Panc1 (cell line): ENCODE measurements around the gene NSMF. TPM values are rescaled to one million over a fixed set of nuclear protein-coding genes. Genes with fewer than 3 reads are reported as not detected.
"Not testable (repeated sequence)": the region's sequence is repeated elsewhere in the genome, so short reads cannot be mapped to it uniquely, and the experiment has no call there.

ENCODE experiments used
- ATAC-seq: fragments of 200-7000 bp; cut with Tn5 transposase; 2 replicates; pipeline ENCODE4 v1.9.1; 2020; ENCODE audit warnings: mild to moderate bottlenecking, moderate library complexity
- BruUV-seq: library from RNA; stranded (reverse); fragments of 400-500 nt; replicated peaks from 2 replicates; lab custom pipeline; 2021; lab: Mats Ljungman, UMichigan
- CTCF ChIA-PET: fragments of 300-600 bp; sonication (Branson Sonifier 250); formaldehyde crosslinking; loops from one replicate; lab custom pipeline; 2022; ENCODE audit warnings: antibody characterized with exemption; lab: Charles Lee
- POLR2A ChIA-PET: fragments of 300-600 bp; sonication (Branson Sonifier 250); formaldehyde crosslinking; loops from one replicate; lab custom pipeline; 2022; ENCODE audit warnings: antibody characterized with exemption; lab: Charles Lee
- DNase-seq: peaks from one replicate; pipeline ENCODE4 v3.0.0-alpha.2; 2010; ENCODE audit warnings: low read depth, low spot score
- H3K27ac ChIP-seq: 2 replicates; pipeline ENCODE4 v1.5.1; 2011; ENCODE audit warnings: mild to moderate bottlenecking, low read length, inconsistent platforms
- H3K27me3 ChIP-seq: fragments of 200-500 bp; sonication (Bioruptor generic); 2 replicates; pipeline ENCODE4 v1.6.0; 2014; ENCODE audit warnings: low read length, inconsistent platforms; ENCODE audit not compliant: control insufficient read depth, insufficient read depth
- H3K36me3 ChIP-seq: fragments of 200-500 bp; sonication (Bioruptor generic); 2 replicates; pipeline ENCODE4 v1.5.1; 2014; ENCODE audit warnings: inconsistent platforms, mild to moderate bottlenecking, low read length, moderate library complexity; ENCODE audit not compliant: control insufficient read depth, insufficient read depth
- H3K4me1 ChIP-seq: 2 replicates; pipeline ENCODE4 v1.5.1; 2011; ENCODE audit warnings: inconsistent platforms, mild to moderate bottlenecking, low read length, moderate library complexity; ENCODE audit not compliant: control insufficient read depth, insufficient read depth
- H3K4me3 ChIP-seq, 2 experiments: 2 replicates each; pipeline ENCODE4 v1.5.1; 2011 to 2012; ENCODE audit warnings: low read depth in 2 of 2, low read length in 2 of 2, mild to moderate bottlenecking in 2 of 2, inconsistent platforms in 1 of 2, moderate library complexity in 1 of 2
- H3K9me3 ChIP-seq: fragments of 200-500 bp; sonication (Bioruptor generic); 2 replicates; pipeline ENCODE4 v1.5.1; 2014; ENCODE audit warnings: low read depth, mild to moderate bottlenecking, inconsistent platforms, low read length, moderate library complexity; ENCODE audit not compliant: control insufficient read depth, insufficient read depth
- POLR2AphosphoS5 ChIP-seq: IDR thresholded peaks from 2 replicates; pipeline ENCODE4 v1.6.1; 2012; ENCODE audit warnings: mild to moderate bottlenecking, low read depth, low read length, moderate library complexity
- SIN3A ChIP-seq: IDR thresholded peaks from 2 replicates; pipeline ENCODE4 v1.6.1; 2012; ENCODE audit warnings: low read depth, mild to moderate bottlenecking, low read length, moderate library complexity, borderline replicate concordance; ENCODE audit not compliant: insufficient read depth
- TCF7L2 ChIP-seq: IDR thresholded peaks from 2 replicates; pipeline ENCODE4 v1.6.1; 2011; ENCODE audit warnings: mild to moderate bottlenecking, low read depth, low read length, inconsistent platforms
- in situ Hi-C: cut with HindIII; loops from 2 replicates; pipeline ENCODE4 v1.10.0; 2016; ENCODE audit warnings: low sequenced_read_pairs, low pct_unique_long_range_greater_than_20kb
- intact Hi-C: fragments of 100-400 bp; cut with micrococcal nuclease; formaldehyde crosslinking; loops from one replicate; pipeline ENCODE4 v1.10.0; 2022; ENCODE audit not compliant: unreplicated experiment
- total RNA-seq: library from RNA; stranded (reverse); gene quantifications from one replicate; pipeline ENCODE4 v1.2.1, GENCODE V29; 2021; ENCODE audit not compliant: unreplicated experiment
- TF ChIP-seq, protein P1 (sequence below): fragments of 450-650 bp; IDR thresholded peaks from 2 replicates; pipeline ENCODE4 v1.5.1; 2017; ENCODE audit warnings: mild to moderate bottlenecking
- TF ChIP-seq, protein P2 (sequence below), 2 experiments: IDR thresholded peaks; 2 replicates each; pipeline ENCODE4 v1.6.1; 2011 to 2012; ENCODE audit warnings: low read depth in 2 of 2, control low read depth in 1 of 2, low read length in 1 of 2, mild to moderate bottlenecking in 1 of 2, moderate library complexity in 1 of 2; ENCODE audit not compliant: insufficient read depth in 1 of 2

Gene NSMF
- total RNA-seq, 1 experiment from 2014 or later: 40.0 TPM

DNA sequence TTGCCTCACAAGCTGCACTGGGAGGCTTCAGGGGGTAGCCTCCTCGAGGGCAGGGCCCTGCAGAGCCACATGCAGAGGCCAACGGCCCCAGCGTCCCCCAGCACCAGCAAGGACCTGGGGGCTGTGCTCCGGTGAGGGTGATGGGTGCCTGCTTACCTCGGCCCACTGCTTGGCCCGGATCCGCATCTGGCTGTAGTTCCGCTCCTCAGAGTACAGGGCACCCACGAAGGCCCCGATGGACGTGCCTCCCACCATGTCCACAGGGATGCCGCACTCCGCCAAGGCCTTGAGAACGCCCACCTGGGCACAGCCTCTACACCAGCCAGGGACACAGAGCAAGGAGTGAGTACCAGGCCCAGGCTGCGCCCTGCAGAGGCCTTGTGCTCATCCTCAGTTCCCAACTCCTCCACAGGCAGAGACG lies 8.0 kb upstream of the NSMF start:
- ATAC-seq (no peak), DNase-seq (no peak)
- no peaks in the 10 kb centered on the region for H3K27me3 ChIP-seq
- intact Hi-C loops (no loop called here), in situ Hi-C loops (no loop called here)
- no peak overlapping the region for H3K27ac ChIP-seq
- H3K4me1 ChIP-seq: no peaks in the 10 kb centered on the region
- no peak overlapping the region for H3K4me3 ChIP-seq
- no TSS peak for BruUV-seq
- ChIA-PET CTCF (no interaction called here), POLR2A (no interaction called here)
- no peaks in the 10 kb centered on the region for H3K9me3 ChIP-seq
- TF ChIP-seq, protein P1, sequence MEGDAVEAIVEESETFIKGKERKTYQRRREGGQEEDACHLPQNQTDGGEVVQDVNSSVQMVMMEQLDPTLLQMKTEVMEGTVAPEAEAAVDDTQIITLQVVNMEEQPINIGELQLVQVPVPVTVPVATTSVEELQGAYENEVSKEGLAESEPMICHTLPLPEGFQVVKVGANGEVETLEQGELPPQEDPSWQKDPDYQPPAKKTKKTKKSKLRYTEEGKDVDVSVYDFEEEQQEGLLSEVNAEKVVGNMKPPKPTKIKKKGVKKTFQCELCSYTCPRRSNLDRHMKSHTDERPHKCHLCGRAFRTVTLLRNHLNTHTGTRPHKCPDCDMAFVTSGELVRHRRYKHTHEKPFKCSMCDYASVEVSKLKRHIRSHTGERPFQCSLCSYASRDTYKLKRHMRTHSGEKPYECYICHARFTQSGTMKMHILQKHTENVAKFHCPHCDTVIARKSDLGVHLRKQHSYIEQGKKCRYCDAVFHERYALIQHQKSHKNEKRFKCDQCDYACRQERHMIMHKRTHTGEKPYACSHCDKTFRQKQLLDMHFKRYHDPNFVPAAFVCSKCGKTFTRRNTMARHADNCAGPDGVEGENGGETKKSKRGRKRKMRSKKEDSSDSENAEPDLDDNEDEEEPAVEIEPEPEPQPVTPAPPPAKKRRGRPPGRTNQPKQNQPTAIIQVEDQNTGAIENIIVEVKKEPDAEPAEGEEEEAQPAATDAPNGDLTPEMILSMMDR: no peak
- TF ChIP-seq, protein P2, sequence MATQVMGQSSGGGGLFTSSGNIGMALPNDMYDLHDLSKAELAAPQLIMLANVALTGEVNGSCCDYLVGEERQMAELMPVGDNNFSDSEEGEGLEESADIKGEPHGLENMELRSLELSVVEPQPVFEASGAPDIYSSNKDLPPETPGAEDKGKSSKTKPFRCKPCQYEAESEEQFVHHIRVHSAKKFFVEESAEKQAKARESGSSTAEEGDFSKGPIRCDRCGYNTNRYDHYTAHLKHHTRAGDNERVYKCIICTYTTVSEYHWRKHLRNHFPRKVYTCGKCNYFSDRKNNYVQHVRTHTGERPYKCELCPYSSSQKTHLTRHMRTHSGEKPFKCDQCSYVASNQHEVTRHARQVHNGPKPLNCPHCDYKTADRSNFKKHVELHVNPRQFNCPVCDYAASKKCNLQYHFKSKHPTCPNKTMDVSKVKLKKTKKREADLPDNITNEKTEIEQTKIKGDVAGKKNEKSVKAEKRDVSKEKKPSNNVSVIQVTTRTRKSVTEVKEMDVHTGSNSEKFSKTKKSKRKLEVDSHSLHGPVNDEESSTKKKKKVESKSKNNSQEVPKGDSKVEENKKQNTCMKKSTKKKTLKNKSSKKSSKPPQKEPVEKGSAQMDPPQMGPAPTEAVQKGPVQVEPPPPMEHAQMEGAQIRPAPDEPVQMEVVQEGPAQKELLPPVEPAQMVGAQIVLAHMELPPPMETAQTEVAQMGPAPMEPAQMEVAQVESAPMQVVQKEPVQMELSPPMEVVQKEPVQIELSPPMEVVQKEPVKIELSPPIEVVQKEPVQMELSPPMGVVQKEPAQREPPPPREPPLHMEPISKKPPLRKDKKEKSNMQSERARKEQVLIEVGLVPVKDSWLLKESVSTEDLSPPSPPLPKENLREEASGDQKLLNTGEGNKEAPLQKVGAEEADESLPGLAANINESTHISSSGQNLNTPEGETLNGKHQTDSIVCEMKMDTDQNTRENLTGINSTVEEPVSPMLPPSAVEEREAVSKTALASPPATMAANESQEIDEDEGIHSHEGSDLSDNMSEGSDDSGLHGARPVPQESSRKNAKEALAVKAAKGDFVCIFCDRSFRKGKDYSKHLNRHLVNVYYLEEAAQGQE (IDR thresholded peaks at IDR 0.05; ENCODE audit: insufficient read depth in 1 of 2, low read depth in 2 of 2, low read length in 1 of 2): no peak
- H3K36me3 ChIP-seq: no peaks in the 10 kb centered on the region

DNA sequence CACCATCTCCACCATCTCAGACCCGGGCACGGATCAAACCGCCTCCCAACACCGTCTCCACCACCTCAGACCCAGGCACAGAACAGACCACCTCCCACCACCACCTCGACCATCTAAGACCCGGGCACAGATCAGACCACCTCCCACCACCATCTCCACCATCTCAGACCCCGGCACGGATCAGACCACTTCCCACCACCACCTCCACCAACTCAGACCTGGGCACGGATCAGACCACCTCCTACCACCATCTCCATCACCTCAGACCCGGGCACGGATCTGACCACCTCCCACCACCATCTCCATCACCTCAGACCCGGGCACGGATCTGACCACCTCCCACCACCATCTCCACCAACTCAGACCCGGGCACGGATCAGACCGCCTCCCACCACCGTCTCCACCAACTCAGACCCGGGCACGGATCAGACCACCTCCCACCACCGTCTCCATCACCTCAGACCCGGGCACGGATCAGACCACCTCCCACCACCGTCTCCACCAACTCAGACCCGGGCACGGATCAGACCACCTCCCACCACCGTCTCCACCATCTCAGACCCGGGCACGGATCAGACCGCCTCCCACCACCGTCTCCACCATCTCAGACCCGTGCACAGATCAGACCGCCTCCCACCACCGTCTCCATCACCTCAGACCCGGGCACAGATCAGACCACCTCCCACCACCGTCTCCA lies 7.4 kb upstream of the NSMF start:
- H3K4me3 ChIP-seq, POLR2A ChIA-PET, in situ Hi-C loops, CTCF ChIA-PET, H3K27me3 ChIP-seq, ATAC-seq, H3K36me3 ChIP-seq, H3K27ac ChIP-seq, H3K9me3 ChIP-seq, intact Hi-C loops, BruUV-seq, H3K4me1 ChIP-seq, DNase-seq: not testable (repeated sequence)

DNA sequence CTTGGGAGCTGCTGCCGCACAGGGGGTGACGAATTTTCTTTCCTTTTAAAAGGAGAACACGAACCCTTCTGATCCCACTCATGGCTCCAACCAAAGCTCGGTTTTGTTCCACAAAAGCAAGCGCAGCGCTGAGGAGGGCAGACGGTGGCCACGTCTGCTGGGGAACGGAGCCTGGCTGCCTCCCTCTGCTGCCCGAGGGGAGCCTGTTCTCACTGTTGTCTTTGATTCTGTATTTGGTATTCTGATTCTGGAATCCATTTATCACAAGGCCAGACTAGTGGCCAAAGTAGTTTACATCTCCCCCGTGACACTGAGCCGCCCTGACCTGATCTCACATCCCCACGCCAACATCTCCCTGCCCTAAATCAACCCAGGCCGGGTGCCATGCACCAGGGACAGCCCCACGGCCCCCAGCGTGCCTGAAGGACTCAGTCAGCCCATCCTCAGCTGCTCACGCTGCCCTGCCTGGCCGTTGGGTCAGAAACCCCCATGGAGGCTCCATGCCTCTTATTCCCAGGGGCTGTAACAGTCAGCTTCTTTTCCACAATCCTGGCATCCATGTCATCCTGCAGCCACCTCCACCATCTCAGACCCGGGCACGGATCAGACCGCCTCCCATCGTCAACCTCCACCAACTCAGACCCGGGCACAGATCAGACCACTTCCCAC lies 6.7 kb upstream of the NSMF start:
- H3K4me3 ChIP-seq: no peak overlapping the region
- CTCF ChIA-PET: no interaction called here
- H3K9me3 ChIP-seq: no peaks in the 10 kb centered on the region
- POLR2A ChIA-PET: no interaction called here
- H3K4me1 ChIP-seq: no peaks in the 10 kb centered on the region
- TF ChIP-seq TCF7L2 (no peak), POLR2AphosphoS5 (no peak), SIN3A (no peak)
- TF ChIP-seq, protein P1: no peak
- TF ChIP-seq, protein P2 (IDR thresholded peaks at IDR 0.05; ENCODE audit: insufficient read depth in 1 of 2, low read depth in 2 of 2, low read length in 1 of 2): no peak
- no peak overlapping the region for H3K27ac ChIP-seq
- intact Hi-C loops: no loop called here
- DNase-seq: no peak
- no peak for ATAC-seq
- in situ Hi-C loops: no loop called here
- no peaks in the 10 kb centered on the region for H3K27me3 ChIP-seq
- no peaks in the 10 kb centered on the region for H3K36me3 ChIP-seq
- no TSS peak for BruUV-seq
